Muscle of leg (tissue), 11 donors: ENCODE measurements around the gene MUC13. TPM values are rescaled to one million over a fixed set of nuclear protein-coding genes. Genes with fewer than 3 reads are reported as not detected.

Experiments
- DNase-seq: peaks from one replicate; pipeline ENCODE4 v3.0.0; 2013
- H3K27ac ChIP-seq: one replicate; pipeline ENCODE4 v1.5.1; 2013; ENCODE audit warnings: mild to moderate bottlenecking, low read length, control low read depth
- H3K27me3 ChIP-seq: one replicate; pipeline ENCODE4 v1.6.1; 2013; ENCODE audit warnings: low read length; ENCODE audit not compliant: control insufficient read depth, insufficient read depth
- H3K36me3 ChIP-seq: one replicate; pipeline ENCODE4 v1.6.1; 2013; ENCODE audit warnings: low read length; ENCODE audit not compliant: control insufficient read depth, insufficient read depth
- H3K4me1 ChIP-seq: one replicate; pipeline ENCODE4 v1.6.1; 2013; ENCODE audit warnings: low read length; ENCODE audit not compliant: control insufficient read depth, insufficient read depth
- H3K4me3 ChIP-seq: one replicate; pipeline ENCODE4 v1.5.1; 2013; ENCODE audit warnings: low read length, control low read depth
- H3K9me3 ChIP-seq: replicated peaks from 2 replicates; pipeline ENCODE4 v1.6.1; 2013; ENCODE audit warnings: low read depth, low read length; ENCODE audit not compliant: control insufficient read depth
- WGBS: methylation state at CpG from one replicate; pipeline ENCODE4 v1.1.5; 2013; ENCODE audit warnings: missing lambda C conversion rate; ENCODE audit not compliant: insufficient coverage; 5-methylcytosine and 5-hydroxymethylcytosine counted together
- polyA plus RNA-seq, 8 donors: library from polyadenylated mRNA; unstranded; fragments of 120-200 nt; gene quantifications; one replicate each; pipeline versions ENCODE4 v1.2.1 to v1.2.3, GENCODE V29; 2013; ENCODE audit warnings: inconsistent platforms in 1 of 8, low replicate concordance in 1 of 8; ENCODE audit not compliant: insufficient read length in 8 of 8, insufficient read depth in 1 of 8
- total RNA-seq: library from RNA; stranded (reverse); fragments of 120-200 nt; gene quantifications from one replicate; pipeline ENCODE4 v1.2.4, GENCODE V29; 2013

MUC13 gene
- total and polyA plus RNA-seq, 9 donors, result 0.14 to 80.9 (median 0.42) TPM; not detected in 4

DNA sequence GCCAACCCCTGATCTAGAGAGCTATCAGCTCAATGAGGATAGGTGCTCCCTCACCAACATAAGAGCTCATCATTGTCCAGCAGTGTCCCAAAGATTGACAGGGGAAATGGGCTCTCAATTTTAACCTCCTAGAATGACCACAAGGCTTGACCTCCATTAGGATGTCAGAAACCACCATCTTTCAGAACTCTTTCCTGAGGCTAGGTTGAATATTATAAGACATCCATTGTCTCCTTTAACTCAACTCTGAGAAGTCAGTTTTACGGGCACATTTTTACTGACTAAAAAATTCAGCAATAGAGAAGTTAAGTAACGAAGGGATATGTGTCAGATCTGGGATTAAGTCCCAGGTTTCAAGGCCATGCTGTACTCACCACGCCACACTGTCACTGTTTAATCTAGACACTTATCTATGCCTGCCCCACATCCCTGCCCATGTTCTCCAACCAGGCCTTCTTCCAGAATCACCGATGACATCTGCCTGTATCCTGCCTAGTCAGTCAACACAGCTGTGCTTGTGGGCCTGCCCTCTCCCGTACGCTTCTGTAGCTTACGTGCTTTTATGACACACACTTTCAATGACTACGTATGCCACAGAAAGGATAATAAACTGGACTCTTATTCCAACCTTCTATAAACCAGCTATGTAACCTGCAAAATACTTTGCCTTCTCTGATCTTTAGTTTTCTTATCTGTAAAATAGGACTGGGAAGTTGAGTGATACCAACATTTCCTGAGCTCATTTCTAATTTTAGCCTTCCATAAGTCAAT, 17.1 kb upstream of the MUC13 start:
- Histone ChIP-seq H3K4me3 (no peak overlapping the region), H3K27ac (no peak overlapping the region), H3K9me3 (no peaks in the 10 kb centered on the region), H3K36me3 (no peaks in the 10 kb centered on the region), H3K4me1 (no peaks in the 10 kb centered on the region), H3K27me3 (no peaks in the 10 kb centered on the region)
- 81% methylated on average over 5 of the region's 8 CpGs for WGBS
- DNase-seq, result no peak

GRCh38 chr3:124950026-124950425, 15.5 kb upstream of the MUC13 start:
- H3K27me3 ChIP-seq, result no peaks in the 10 kb centered on the region
- no peak for DNase-seq
- no peak overlapping the region for H3K27ac ChIP-seq
- H3K36me3 ChIP-seq, result no peaks in the 10 kb centered on the region
- no peak overlapping the region for H3K4me3 ChIP-seq
- WGBS, result 83% methylated on average over 2 of the region's 3 CpGs
- no peaks in the 10 kb centered on the region for H3K9me3 ChIP-seq
- H3K4me1 ChIP-seq, result no peaks in the 10 kb centered on the region

DNA sequence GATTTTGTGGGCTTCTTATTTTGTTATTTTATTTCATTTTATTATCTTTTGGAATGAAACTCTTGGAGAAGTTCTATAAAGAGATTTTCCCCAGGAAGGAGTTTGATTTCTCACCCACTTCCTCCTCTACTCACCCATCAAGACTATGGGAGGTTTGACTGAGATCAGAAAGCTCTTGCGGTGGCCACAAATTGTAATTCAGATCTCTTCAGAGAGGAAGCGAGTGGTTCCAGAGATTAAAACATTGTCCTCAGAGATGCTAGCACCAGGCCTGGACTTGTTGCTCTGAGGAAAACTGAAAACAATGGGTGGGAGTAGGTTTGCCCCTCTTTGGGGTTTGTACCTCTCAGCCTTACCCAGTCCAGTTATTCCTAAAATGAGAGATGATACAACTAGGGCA, 8.1 kb upstream of the MUC13 start:
- Histone ChIP-seq H3K27me3 (no peaks in the 10 kb centered on the region), H3K4me3 (no peak overlapping the region), H3K9me3 (no peaks in the 10 kb centered on the region), H3K36me3 (no peaks in the 10 kb centered on the region), H3K4me1 (no peaks in the 10 kb centered on the region), H3K27ac (no peak overlapping the region)
- WGBS, result 100% methylated on average over 1 of the region's 2 CpGs
- no peak for DNase-seq

DNA sequence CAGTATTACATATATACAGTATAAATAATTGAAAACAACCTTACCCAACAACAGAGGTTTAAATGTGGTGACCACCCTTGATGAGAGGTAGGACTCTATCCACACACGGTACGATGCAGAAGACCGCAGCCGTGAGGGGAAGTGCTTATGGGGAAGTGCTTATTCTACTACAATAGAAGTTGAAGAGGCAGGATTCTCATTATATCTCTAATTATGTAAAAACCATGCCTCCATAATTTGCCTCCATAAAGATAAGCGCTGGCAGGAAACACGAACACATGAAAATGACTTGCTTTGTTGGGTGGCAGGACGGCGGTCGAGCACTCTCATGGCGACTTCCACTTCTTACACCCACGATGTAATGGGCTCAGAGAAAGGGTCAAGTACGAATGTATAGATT, 7.2 kb upstream of the MUC13 start:
- DNase-seq, result no peak
- H3K4me3 ChIP-seq, result no peak overlapping the region
- H3K4me1 ChIP-seq, result no peaks in the 10 kb centered on the region
- no peaks in the 10 kb centered on the region for H3K27me3 ChIP-seq
- no peaks in the 10 kb centered on the region for H3K36me3 ChIP-seq
- H3K9me3 ChIP-seq, result peaks cover 2% of the 10 kb centered on the region
- no CpG with 5 or more reads among the region's 12 CpGs for WGBS
- H3K27ac ChIP-seq, result no peak overlapping the region

DNA sequence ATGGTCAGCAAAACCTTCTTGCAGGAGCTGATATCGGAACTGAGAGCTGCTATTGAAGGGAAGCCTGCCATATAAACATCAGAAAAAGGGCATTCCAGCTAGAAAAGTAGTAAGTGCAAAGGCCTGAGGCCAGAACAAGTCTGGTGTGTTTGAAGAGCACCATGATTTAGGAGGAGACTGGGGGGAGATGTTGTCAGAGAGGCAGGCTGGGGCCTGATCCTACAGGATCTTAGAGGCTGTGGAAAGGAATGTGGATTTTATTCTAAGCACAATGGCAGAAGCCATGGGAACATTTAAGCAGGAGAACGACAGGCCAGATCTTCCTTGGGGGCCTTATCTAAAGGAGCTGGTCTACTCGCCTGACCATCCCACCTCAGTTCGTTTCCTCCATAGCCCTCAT, 5.1 kb upstream of the MUC13 start:
- WGBS, result 82% methylated on average over 4 of the region's 4 CpGs
- no peaks in the 10 kb centered on the region for H3K27me3 ChIP-seq
- H3K27ac ChIP-seq, result no peak overlapping the region
- peaks cover 2% of the 10 kb centered on the region for H3K9me3 ChIP-seq
- DNase-seq, result no peak
- no peaks in the 10 kb centered on the region for H3K36me3 ChIP-seq
- no peaks in the 10 kb centered on the region for H3K4me1 ChIP-seq
- H3K4me3 ChIP-seq, result no peak overlapping the region

DNA sequence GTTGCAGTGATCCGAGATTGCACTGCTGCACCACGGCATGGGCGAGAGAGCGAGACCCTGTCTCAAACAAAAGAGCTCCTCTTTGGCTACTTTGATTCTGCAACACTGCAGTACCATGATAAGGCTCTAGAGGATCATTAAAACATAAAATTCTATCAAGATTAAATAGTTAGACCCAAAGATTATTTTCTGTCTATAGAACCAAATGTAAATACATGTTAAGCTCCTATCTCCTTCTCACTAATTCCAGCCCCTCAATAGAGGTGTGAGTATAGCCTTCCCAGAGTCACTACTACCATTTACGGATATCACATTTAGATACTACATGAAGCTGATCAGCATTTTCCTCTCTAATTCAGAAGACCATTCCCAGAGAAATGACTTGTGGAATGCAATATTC, 4.3 kb upstream of the MUC13 start:
- no CpG with 5 or more reads among the region's 5 CpGs for WGBS
- Histone ChIP-seq H3K36me3 (no peaks in the 10 kb centered on the region), H3K27me3 (no peaks in the 10 kb centered on the region), H3K27ac (no peak overlapping the region), H3K4me1 (no peaks in the 10 kb centered on the region), H3K9me3 (peaks cover 2% of the 10 kb centered on the region), H3K4me3 (no peak overlapping the region)
- DNase-seq, result no peak

DNA sequence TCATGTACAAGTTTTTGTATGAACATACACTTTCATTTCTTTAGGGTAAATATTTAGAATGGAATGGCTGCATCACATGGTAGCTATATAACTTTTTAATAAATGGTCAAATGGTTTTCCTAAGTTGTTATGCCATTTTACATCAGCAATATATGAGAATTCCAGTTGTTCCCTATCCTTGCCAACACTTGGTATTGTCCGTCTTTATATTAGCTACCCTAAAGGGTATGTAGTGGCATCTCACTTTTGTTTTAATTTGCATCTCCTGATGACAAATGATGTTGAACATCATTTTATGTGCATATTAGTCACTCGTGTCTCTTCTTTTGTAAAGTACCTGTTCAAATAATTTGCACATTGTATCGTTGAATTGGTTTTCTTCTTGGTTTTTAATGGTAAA, 2.5 kb upstream of the MUC13 start:
- Histone ChIP-seq H3K9me3 (peaks cover 2% of the 10 kb centered on the region), H3K4me3 (no peak overlapping the region), H3K27me3 (no peaks in the 10 kb centered on the region), H3K27ac (no peak overlapping the region), H3K36me3 (no peaks in the 10 kb centered on the region), H3K4me1 (no peaks in the 10 kb centered on the region)
- DNase-seq, result no peak
- no CpG with 5 or more reads among the region's 3 CpGs for WGBS

- DNase-seq, result no peak
- Histone ChIP-seq H3K27ac (no peak overlapping the region), H3K27me3 (no peaks in the 10 kb centered on the region), H3K4me3 (no peak overlapping the region), H3K4me1 (no peaks in the 10 kb centered on the region), H3K9me3 (peaks cover 2% of the 10 kb centered on the region), H3K36me3 (no peaks in the 10 kb centered on the region)
- no CpG with 5 or more reads among the region's 5 CpGs for WGBS
Observed at GRCh38 chr3:124935794-124936542, 1.4 kb upstream of the MUC13 start.

- Histone ChIP-seq H3K9me3 (peaks cover 2% of the 10 kb centered on the region), H3K27me3 (no peaks in the 10 kb centered on the region), H3K36me3 (no peaks in the 10 kb centered on the region), H3K27ac (no peak overlapping the region), H3K4me3 (no peak overlapping the region), H3K4me1 (no peaks in the 10 kb centered on the region)
- DNase-seq, result no peak
Observed at GRCh38 chr3:124935264-124935663, 713 bp upstream of the MUC13 start.

- Histone ChIP-seq H3K4me3 (no peak overlapping the region), H3K4me1 (no peaks in the 10 kb centered on the region), H3K27ac (no peak overlapping the region), H3K36me3 (no peaks in the 10 kb centered on the region), H3K9me3 (no peaks in the 10 kb centered on the region), H3K27me3 (no peaks in the 10 kb centered on the region)
- WGBS, result 0% methylated on average over 1 of the region's 4 CpGs
- peak; percentile 76 for DNase-seq
Observed at GRCh38 chr3:124928333-124929202, 6.0 kb downstream of the MUC13 start.
